Activated gamma-delta T cell (primary cell): ENCODE measurements around the gene KLHL26.
"Not testable (repeated sequence)": the region's sequence is repeated elsewhere in the genome, so short reads cannot be mapped to it uniquely, and the experiment has no call there.

ENCODE experiments used
- DNase-seq: peaks from one replicate; lab custom pipeline; 2025; lab: John Stamatoyannopoulos, UW

Gene KLHL26

GRCh38 chr19:18662972-18663732, 26.3 kb downstream of the KLHL26 start:
- no peak for DNase-seq

- DNase-seq, result no peak
These were observed 27.2 kb downstream of the KLHL26 start for GRCh38 chr19:18663940-18664530.

GRCh38 chr19:18665771-18666202, 29.0 kb downstream of the KLHL26 start:
- DNase-seq, result no peak

- no peak for DNase-seq
These were observed 29.5 kb downstream of the KLHL26 start for GRCh38 chr19:18666317-18666716.

GRCh38 chr19:18666784-18667183, 30.0 kb downstream of the KLHL26 start:
- DNase-seq, result no peak

GRCh38 chr19:18667531-18668251, 30.9 kb downstream of the KLHL26 start:
- no peak for DNase-seq

GRCh38 chr19:18668252-18668631, 31.4 kb downstream of the KLHL26 start:
- DNase-seq, result no peak

- DNase-seq, result no peak
These were observed 32.1 kb downstream of the KLHL26 start for GRCh38 chr19:18668744-18669523.

GRCh38 chr19:18669524-18669817, 32.6 kb downstream of the KLHL26 start:
- DNase-seq, result no peak

- no peak for DNase-seq
These were observed 33.1 kb downstream of the KLHL26 start for GRCh38 chr19:18669883-18670282.

GRCh38 chr19:18670312-18670711, 33.5 kb downstream of the KLHL26 start:
- DNase-seq, result no peak

- no peak for DNase-seq
These were observed 34.6 kb downstream of the KLHL26 start for GRCh38 chr19:18671303-18672043.

GRCh38 chr19:18672044-18672451, 35.2 kb downstream of the KLHL26 start:
- no peak for DNase-seq

- no peak for DNase-seq
These were observed 35.9 kb downstream of the KLHL26 start for GRCh38 chr19:18672606-18673337.

- no peak for DNase-seq
These were observed 37.8 kb downstream of the KLHL26 start for GRCh38 chr19:18674616-18675015.

- no peak for DNase-seq
These were observed 39.0 kb downstream of the KLHL26 start for GRCh38 chr19:18675779-18676178.

- no peak for DNase-seq
These were observed 39.9 kb downstream of the KLHL26 start for GRCh38 chr19:18676692-18677091.

GRCh38 chr19:18677156-18677555, 40.3 kb downstream of the KLHL26 start:
- no peak for DNase-seq

- DNase-seq, result not testable (repeated sequence)
These were observed 43.3 kb downstream of the KLHL26 start for GRCh38 chr19:18680148-18680547.

- DNase-seq, result no peak
These were observed 45.9 kb downstream of the KLHL26 start for GRCh38 chr19:18682807-18683108.
